Medulla oblongata (tissue), 1 donor: Measurements from ENCODE around the gene TM7SF2.
"Not testable (repeated sequence)": the region's sequence is repeated elsewhere in the genome, so short reads cannot be mapped to it uniquely, and the experiment has no call there.

Source experiments
- DNase-seq: peaks from one replicate; pipeline ENCODE4 v3.0.0-alpha.2; 2015; ENCODE audit errors: extremely low spot score

TM7SF2 gene

GRCh38 chr11:65114538-65115171, 3.0 kb downstream of the TM7SF2 start:
- no peak for DNase-seq

- no peak for DNase-seq
Observed at GRCh38 chr11:65115361-65116082, 3.9 kb downstream of the TM7SF2 start.

- DNase-seq, result no peak
Observed at GRCh38 chr11:65116370-65117205, 4.9 kb downstream of the TM7SF2 start.

DNA sequence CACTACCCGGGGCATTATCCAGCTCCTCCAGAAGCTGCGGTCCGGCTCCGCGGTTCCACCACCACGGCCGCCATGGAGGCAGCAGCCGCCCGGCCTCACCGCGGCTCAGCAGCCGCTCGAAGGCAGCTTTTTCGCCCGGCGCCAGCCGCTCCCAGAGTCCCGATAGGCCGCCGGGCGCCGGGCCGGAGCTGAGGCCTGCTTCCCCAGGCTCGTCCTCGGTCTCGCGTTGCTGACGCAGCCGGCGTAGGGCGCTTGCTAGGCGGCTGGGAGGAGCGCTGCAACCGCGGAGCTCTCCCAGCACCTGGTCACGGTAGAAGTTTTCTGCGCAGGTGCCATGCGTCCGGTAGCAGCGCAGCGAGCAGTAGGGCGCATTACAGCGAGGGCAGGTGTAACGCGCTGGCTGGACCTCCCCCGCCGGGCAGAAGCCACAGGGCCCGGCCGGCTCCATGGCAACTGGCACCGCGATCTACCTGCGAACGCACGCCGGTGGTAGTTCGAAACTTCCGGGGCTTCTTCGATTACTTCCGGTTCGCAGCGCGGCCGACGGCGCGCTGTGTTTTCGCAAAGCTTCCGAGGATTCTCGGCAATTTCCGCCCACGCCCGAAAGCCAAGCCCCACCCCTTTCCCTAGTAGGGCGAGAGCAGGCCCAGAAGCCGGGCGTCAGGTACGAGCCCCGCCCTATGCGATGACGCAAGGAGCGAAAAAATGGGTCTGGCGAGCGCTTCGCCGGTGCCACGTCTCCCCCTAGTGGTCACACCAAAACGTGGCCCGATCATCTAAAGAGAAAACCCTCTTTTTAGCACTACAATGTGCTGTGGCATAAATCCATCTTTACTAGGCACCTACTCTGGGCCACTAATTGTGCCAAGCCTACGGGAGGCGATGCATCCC, 5.8 kb downstream of the TM7SF2 start, which contains the start of gene ZNHIT2:
Gene ZNHIT2, minus strand, starts transcription at position 496 of the 891 bp plus-strand sequence. Its CDS starts 48 bp downstream, at position 448.
- peak; percentile 99 for DNase-seq

DNA sequence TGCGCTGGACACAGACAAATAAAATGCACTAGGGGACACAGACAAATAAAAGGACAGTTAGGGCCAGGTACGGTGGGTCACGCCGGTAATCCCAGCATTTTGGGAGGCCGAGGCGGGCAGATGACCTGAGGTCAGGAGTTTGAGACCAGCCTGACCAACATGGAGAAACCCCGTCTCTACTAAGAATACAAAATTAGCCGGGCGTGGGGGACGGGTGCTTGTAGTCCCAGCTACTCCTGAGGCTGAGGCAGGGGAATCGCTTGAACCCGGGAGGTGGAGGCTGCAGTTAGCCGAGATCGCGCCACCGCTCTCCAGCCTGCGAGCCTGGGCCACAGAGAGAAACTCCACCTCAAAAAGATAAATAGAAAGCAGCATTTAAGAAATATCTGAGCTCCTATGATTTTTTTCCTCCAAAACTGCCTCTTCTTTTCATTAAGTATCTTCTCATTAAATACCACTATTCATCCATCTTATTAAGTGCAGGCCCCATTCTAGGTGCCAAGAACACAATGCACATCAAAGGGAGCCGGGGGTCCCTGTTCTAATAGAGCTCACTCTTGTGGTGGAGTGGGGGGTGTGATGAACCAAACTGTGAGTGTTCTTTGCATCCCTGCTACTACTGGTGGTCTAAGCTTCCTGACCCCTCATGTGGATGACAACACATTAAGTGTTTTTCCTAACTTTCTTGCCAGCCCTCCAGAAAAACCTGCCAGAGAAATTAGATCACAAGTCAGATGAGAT, 6.6 kb downstream of the TM7SF2 start:
- DNase-seq, result no peak

DNA sequence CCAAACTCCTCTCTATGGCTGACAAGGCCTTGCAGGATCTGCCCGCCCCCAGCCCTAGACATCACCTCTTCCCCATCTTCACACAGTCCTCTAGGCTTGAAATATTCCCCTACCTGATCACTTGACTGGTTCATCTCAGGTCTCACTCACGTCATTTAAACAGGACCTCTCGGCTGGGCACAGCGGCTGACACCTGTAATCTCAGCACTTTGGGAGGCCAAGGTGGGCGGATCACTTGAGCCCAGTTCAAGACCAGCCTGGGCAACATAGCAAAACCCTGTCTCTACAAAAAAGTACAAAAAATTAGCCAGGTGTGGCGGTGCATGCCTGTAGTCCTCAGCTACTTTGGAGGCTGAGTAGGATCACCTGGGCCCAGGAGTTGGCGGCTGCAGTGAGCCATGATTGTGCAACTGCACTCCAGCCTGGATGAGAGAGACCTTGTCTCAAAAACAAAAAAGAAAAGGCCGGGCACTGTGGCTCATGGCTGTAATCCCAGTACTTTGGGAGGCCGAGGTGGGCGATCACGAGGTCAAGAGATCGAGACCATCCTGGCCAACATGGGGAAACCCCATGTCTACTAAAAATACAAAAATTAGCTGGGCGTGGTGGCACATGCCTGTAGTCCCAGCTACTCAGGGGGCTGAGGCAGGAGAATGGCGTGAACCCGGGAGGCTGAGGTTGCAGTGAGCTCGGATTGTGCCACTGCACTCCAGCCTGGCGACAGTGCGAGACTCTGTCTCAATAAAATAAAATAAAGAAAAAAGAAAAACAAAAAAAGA, 7.4 kb downstream of the TM7SF2 start:
- not testable (repeated sequence) for DNase-seq

DNA sequence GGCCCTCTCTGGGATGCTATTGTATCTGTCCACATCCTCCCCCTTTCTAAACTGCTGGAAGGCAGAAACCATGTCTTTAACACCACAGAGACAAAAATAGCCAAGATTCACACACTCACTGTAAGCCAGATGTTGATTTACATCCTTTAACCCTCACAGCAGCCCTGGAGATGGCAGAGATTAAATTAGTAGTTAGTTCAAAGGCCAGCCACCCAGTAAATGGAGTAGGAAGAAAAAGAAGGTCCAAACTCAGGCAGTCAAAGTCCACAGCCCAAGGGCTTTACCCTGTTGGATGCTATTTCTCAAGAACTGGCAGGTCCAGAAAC, 8.0 kb downstream of the TM7SF2 start:
- no peak for DNase-seq

DNA sequence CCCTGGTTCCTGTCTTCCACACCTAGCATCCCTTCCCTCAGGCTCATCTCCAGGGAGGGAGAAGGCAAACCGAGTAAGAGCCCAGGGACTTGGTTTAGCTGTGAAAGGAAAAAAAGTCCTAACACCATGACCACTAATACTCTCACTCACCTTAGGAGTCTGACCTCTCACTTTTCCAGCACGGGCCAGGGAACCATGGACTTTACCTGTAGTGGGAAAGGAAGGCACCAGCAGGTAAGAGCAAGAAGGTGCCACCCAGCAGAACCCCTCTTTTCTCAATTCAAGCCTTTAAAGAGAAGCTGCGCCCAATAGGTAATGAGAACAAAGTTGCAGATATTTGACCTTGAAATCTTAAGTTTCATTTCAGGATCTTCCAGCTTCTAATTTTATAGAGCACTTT, 9.2 kb downstream of the TM7SF2 start:
- DNase-seq, result no peak

DNA sequence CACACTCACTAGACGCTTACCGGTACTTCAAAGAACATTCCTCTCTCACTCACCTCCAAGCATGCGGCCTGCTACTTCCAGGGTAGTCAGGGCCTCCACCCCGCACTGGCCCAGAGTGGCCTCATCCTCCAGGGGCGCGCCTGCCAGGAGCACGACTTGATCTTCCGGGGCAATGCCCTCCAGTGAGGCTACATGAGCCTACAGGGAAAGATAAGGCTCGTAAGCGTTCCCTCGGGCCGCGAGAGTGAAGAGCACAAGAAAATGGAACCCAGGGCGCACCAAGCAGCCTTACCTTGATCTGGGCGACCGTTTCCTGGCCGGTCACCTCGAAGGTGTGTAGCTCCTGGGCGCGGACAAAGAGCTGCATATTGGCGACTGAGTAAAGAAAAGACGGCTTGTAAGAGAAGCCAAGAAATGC, 9.8 kb downstream of the TM7SF2 start:
- DNase-seq, result no peak

GRCh38 chr11:65121865-65122696, 10.4 kb downstream of the TM7SF2 start, which contains the start of the genes FAU and MRPL49:
TSS of gene FAU (minus strand) at chr11:65122134. CDS start at chr11:65121813, 321 bp downstream.
TSS of gene MRPL49 (plus strand) at chr11:65122321. CDS start at chr11:65122347, 26 bp downstream.
- DNase-seq, result peak; percentile 96

- no peak for DNase-seq
Observed at GRCh38 chr11:65124480-65125196, 13.0 kb downstream of the TM7SF2 start.

- DNase-seq, result no peak
Observed at GRCh38 chr11:65125197-65126056, 13.8 kb downstream of the TM7SF2 start.

DNA sequence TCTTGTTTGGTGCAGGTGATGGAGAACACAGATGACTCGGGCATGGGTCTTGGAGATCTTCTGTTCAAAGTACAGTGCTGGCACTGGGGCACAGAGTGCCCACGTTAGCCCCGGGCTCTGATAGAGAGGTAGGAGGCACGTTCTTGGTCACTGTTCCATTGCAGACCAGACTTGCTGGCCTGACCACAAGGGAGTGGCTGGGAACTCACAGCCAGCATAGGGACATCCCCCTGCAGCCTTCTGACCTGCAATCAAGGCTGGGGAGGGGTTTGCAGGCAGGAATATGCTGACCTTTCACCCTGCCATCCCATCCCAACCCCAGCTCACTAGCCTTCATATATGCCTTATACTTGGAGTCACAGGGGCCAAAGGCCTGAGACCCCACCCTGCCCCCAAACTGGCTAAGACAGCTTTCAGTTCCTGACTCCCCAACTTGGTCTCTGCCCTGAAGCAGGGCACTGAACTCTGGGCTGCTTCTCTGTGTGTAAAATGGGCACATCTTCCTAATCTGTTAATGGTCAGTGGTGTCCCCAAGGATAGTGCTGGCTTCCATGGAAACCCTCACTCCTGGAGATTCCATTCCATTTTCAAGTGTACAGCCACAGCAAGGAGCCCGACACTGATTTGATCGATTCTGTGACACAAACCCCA, 15.1 kb downstream of the TM7SF2 start:
- DNase-seq, result no peak

DNA sequence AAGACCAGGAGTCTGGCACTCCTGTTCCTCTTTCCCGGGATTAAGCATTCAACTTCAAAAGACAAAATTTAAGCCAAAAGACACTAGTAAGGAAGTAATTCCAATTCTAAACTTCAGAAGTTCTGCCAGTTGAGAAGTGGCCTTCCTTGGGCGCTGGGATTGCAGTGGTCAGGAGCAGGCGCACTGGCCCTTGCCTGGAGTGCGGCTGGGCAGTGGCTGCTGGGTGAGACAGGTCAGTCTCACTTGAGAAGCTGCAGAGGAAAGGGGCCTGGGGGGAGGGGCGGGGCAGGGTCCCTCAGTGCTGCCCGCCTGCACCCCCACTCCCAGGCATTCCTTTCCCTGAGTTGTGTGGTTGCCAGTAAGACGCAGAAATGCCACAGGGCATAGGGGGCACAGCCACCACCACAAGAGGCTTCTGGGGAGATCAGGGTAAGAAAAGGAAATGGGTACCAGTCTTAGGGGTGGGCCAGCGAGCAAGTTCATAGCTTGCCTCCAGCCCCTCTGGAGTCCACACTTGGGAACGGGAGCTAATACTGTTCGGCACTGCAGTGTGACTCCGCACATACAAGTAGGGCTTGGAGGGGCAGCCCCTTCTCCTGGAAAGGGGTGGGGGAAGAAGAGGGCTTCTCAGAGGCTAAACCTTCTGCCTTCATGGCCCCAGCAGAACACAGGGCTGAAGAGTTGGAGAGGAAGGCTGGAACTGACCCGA, 16.0 kb downstream of the TM7SF2 start:
- no peak for DNase-seq

DNA sequence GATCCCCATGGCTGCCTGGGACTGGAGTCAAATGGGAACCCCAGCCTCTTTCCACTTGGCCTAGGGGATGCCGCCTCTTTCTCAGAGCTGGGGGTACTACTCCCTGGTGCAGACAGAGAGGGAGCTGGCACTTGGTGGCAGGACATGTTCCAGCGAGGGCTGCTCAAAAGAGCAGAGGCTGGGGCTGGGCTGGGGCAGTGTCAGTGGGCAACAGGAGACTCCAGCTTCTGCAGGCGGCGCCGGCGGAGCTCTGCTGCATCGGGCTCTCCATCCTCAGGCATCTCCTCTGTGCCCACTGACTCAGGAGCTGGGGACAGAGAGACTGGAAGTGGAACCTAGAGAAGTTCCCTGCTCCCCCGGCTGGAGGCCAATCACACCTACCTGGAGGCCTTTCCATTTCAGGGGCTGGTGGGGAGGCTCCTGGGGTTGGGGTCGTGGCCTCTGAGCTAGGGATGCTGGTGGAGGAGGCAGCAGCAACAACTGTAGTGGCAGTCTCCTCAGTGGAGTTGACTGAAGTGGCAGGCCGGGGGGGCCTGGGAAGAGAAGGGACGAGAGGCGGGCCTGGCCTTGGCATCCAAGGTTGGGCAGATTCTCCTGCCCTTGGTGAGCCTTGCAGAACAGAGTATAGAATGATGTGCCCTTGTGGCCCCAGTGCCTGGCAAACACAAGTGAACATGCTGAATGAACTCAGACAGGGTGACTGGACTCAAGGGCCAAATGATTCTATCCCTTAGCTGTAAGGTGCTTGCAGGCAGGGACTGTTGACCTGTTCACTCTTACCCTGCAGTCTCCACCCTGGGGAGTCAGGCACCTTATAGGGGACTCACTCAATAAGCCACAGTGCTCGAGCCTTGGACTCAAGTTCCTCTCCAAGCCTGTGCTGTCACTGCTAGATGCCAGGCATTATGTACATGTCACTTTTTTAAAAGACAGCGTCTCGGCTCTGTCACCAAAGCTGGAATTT, 16.8 kb downstream of the TM7SF2 start:
- DNase-seq, result no peak
